Measurements from ENCODE around the gene TNNI3. TPM values are rescaled to one million over a fixed set of nuclear protein-coding genes. Genes with fewer than 3 reads are reported as not detected.
A peak's percentile ranks its signal among the peaks of the same experiment; 100 is the strongest.

TNNI3 gene
- total and polyA plus RNA-seq, 9 of the 15 experiments (the other 6 are each of a cell fraction or from before 2014, with no cell fraction given) = 4.7 to 158 (median 42.0) TPM

DNA sequence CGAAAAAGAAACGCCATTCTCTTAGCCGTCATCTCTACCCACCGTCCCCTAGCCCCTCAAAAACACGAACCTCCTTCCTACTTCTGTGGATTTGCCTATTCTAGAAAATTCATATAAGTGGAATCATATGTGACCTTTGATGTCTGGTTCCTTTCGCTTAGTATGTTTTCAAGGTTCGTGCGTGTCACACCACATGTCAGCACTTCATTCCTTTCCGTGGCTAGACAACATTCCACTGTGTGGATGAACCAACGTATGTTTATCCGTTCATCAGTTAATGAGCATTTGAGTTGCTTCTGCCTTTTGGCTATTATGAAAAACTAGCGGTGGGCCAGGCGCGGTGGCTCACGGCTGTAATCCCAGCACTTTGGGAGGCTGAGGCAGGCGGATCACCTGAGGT lies 26.1 kb downstream of the TNNI3 start:
- no peak for FAIRE-seq
- no peaks in the 10 kb centered on the region for H3K9me1 ChIP-seq (ENCODE audit: control insufficient read depth, insufficient read depth, low read length)
- peaks cover 0 to 14% of the 10 kb centered on the region in 2 experiments; a peak in 3 of 5 replicates for H3K4me1 ChIP-seq (replicated peaks in 1 of 2; ENCODE audit: control insufficient read depth in 2 of 2, insufficient read depth in 2 of 2, low read length in 2 of 2)
- CTCF ChIA-PET (ENCODE audit: low intra/inter-chr PET ratio) = no interaction called here
- no peak for TF ChIP-seq RBM15 (IDR thresholded peaks at IDR 0.05; ENCODE audit: insufficient read depth, low read length)
- TF ChIP-seq, protein P1, sequence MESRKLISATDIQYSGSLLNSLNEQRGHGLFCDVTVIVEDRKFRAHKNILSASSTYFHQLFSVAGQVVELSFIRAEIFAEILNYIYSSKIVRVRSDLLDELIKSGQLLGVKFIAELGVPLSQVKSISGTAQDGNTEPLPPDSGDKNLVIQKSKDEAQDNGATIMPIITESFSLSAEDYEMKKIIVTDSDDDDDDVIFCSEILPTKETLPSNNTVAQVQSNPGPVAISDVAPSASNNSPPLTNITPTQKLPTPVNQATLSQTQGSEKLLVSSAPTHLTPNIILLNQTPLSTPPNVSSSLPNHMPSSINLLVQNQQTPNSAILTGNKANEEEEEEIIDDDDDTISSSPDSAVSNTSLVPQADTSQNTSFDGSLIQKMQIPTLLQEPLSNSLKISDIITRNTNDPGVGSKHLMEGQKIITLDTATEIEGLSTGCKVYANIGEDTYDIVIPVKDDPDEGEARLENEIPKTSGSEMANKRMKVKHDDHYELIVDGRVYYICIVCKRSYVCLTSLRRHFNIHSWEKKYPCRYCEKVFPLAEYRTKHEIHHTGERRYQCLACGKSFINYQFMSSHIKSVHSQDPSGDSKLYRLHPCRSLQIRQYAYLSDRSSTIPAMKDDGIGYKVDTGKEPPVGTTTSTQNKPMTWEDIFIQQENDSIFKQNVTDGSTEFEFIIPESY (CRISPR knock-in tag; IDR thresholded peaks at IDR 0.05) = peak; percentile 41; the same call in 1 of the 2 replicates
- no peak overlapping the region for H2AFZ ChIP-seq (ENCODE audit: low read depth, low read length)
- POLR2A ChIA-PET = interaction anchor here (0.7 kb wide), 1 partner anchor 13 kb away, joined by 4 read pairs; no protein-coding TSS in a partner anchor
- no peak overlapping the region for H3K4me3 ChIP-seq
- no peak for ATAC-seq
- no peak overlapping the region for H3K27ac ChIP-seq (ENCODE audit: extremely low read depth, low read depth, low read length)
- H3K27me3 ChIP-seq (ENCODE audit: control insufficient read depth in 2 of 2, insufficient read depth in 2 of 2, low read length in 2 of 2) = no peaks in the 10 kb centered on the region
- DNase-seq (ENCODE audit: extremely low read depth in 1 of 4, low spot score in 3 of 4) = no peak
- intact Hi-C loops (cut with micrococcal nuclease) (no loop called here), in situ Hi-C loops (cut with MboI) (loop anchor here (25.0 kb wide), 1 partner anchor 506 kb away; the partner anchor contains the start of genes CCDC106, ZNF580 and ZNF581)
- no peaks in the 10 kb centered on the region for H3K9me3 ChIP-seq (replicated peaks; ENCODE audit: control insufficient read depth, insufficient read depth, low read depth, low read length)
- H3K4me2 ChIP-seq (ENCODE audit: insufficient read depth, low read length) = no peak overlapping the region
- no peaks in the 10 kb centered on the region for H3K79me2 ChIP-seq (ENCODE audit: control insufficient read depth, insufficient read depth, low read length)
- H3K36me3 ChIP-seq (ENCODE audit: control insufficient read depth, insufficient read depth, low read length) = peaks cover 33% of the 10 kb centered on the region; the same call in 2 of the 3 replicates
- WGBS (ENCODE audit: insufficient coverage, low coverage, missing lambda C conversion rate) = 88% methylated on average over 15 of the region's 16 CpGs
- H3K9ac ChIP-seq (ENCODE audit: insufficient read depth in 1 of 2, low read depth in 2 of 2, low read length in 2 of 2) = no peak overlapping the region
- BruUV-seq (replicated peaks) = no TSS peak
- no peaks in the 10 kb centered on the region; the same call in 1 of the 2 replicates for H4K20me1 ChIP-seq (replicated peaks; ENCODE audit: control insufficient read depth, insufficient read depth, low read length)

DNA sequence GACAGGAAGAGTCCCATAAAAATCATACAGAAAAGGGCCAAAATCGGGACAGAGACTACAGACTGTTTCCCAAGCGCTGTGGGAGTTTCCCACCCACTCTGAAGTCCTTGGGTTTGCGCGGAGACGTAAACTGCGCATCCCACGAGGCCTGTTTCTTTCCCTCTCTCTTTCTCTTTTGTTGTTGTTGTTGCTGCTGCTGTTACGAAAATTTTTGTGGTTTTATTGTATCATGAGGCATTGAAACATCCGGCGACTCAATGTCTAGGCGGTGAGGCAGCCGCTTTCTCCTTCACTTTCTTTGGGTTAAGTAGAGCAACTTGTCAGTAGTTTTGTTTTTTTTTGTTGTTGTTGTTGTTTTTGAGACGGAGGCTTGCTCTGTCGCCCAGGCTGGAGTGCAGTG lies 38.5 kb downstream of the TNNI3 start:
- Histone ChIP-seq H3K4me2 (ENCODE audit: insufficient read depth, low read length) (no peak overlapping the region), H3K36me3 (ENCODE audit: control insufficient read depth, insufficient read depth, low read length) (peaks cover 6% of the 10 kb centered on the region; the same call in 1 of the 3 replicates), H3K4me1 (replicated peaks in 1 of 2; ENCODE audit: control insufficient read depth in 2 of 2, insufficient read depth in 2 of 2, low read length in 2 of 2) (peaks cover 26 to 45% of the 10 kb centered on the region in 2 experiments), H3K4me3 (no peak overlapping the region), H3K9me1 (ENCODE audit: control insufficient read depth, insufficient read depth, low read length) (peaks cover 4% of the 10 kb centered on the region), H3K9me3 (replicated peaks; ENCODE audit: control insufficient read depth, insufficient read depth, low read depth, low read length) (no peaks in the 10 kb centered on the region), H3K79me2 (ENCODE audit: control insufficient read depth, insufficient read depth, low read length) (peaks cover 33% of the 10 kb centered on the region), H3K9ac (ENCODE audit: insufficient read depth in 1 of 2, low read depth in 2 of 2, low read length in 2 of 2) (no peak overlapping the region), H3K27me3 (ENCODE audit: control insufficient read depth in 2 of 2, insufficient read depth in 2 of 2, low read length in 2 of 2) (no peaks in the 10 kb centered on the region), H2AFZ (ENCODE audit: low read depth, low read length) (no peak overlapping the region), H3K27ac (ENCODE audit: extremely low read depth, low read depth, low read length) (no peak overlapping the region; the same call in 2 of the 3 replicates), H4K20me1 (replicated peaks; ENCODE audit: control insufficient read depth, insufficient read depth, low read length) (peaks cover 19% of the 10 kb centered on the region)
- in situ Hi-C loops (cut with MboI) = no loop called here
- ATAC-seq (no peak), FAIRE-seq (no peak), DNase-seq (ENCODE audit: extremely low read depth in 1 of 4, low spot score in 3 of 4) (no peak)
- ChIA-PET POLR2A (interaction anchor here (1.1 to 1.7 kb wide), 2 partner anchors 10 to 288 kb away, joined by 3 to 9 read pairs; partner anchors contain the start of gene UBE2S), CTCF (ENCODE audit: low intra/inter-chr PET ratio) (no interaction called here)
- BruUV-seq (replicated peaks) = no TSS peak
- 84% methylated on average over 8 of the region's 14 CpGs for WGBS (ENCODE audit: insufficient coverage, low coverage, missing lambda C conversion rate)
- intact Hi-C loops (cut with micrococcal nuclease) = no loop called here
- no peak for TF ChIP-seq HSF4 (CRISPR knock-in tag; IDR thresholded peaks at IDR 0.05; ENCODE audit: borderline replicate concordance)
- TF ChIP-seq, protein P2, sequence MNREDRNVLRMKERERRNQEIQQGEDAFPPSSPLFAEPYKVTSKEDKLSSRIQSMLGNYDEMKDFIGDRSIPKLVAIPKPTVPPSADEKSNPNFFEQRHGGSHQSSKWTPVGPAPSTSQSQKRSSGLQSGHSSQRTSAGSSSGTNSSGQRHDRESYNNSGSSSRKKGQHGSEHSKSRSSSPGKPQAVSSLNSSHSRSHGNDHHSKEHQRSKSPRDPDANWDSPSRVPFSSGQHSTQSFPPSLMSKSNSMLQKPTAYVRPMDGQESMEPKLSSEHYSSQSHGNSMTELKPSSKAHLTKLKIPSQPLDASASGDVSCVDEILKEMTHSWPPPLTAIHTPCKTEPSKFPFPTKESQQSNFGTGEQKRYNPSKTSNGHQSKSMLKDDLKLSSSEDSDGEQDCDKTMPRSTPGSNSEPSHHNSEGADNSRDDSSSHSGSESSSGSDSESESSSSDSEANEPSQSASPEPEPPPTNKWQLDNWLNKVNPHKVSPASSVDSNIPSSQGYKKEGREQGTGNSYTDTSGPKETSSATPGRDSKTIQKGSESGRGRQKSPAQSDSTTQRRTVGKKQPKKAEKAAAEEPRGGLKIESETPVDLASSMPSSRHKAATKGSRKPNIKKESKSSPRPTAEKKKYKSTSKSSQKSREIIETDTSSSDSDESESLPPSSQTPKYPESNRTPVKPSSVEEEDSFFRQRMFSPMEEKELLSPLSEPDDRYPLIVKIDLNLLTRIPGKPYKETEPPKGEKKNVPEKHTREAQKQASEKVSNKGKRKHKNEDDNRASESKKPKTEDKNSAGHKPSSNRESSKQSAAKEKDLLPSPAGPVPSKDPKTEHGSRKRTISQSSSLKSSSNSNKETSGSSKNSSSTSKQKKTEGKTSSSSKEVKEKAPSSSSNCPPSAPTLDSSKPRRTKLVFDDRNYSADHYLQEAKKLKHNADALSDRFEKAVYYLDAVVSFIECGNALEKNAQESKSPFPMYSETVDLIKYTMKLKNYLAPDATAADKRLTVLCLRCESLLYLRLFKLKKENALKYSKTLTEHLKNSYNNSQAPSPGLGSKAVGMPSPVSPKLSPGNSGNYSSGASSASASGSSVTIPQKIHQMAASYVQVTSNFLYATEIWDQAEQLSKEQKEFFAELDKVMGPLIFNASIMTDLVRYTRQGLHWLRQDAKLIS (CRISPR knock-in tag; IDR thresholded peaks at IDR 0.05) = no peak
- no peak for TF ChIP-seq ZNF444 (CRISPR knock-in tag; IDR thresholded peaks at IDR 0.05)
- TF ChIP-seq, protein P3, sequence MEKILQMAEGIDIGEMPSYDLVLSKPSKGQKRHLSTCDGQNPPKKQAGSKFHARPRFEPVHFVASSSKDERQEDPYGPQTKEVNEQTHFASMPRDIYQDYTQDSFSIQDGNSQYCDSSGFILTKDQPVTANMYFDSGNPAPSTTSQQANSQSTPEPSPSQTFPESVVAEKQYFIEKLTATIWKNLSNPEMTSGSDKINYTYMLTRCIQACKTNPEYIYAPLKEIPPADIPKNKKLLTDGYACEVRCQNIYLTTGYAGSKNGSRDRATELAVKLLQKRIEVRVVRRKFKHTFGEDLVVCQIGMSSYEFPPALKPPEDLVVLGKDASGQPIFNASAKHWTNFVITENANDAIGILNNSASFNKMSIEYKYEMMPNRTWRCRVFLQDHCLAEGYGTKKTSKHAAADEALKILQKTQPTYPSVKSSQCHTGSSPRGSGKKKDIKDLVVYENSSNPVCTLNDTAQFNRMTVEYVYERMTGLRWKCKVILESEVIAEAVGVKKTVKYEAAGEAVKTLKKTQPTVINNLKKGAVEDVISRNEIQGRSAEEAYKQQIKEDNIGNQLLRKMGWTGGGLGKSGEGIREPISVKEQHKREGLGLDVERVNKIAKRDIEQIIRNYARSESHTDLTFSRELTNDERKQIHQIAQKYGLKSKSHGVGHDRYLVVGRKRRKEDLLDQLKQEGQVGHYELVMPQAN (IDR thresholded peaks at IDR 0.05; ENCODE audit: borderline replicate concordance) = no peak
